H9 (cell line): ENCODE measurements around the gene MED20. TPM values are rescaled to one million over a fixed set of nuclear protein-coding genes. Genes with fewer than 3 reads are reported as not detected.

Experiments
- DNase-seq: peaks from one replicate; pipeline ENCODE4 v3.0.0-alpha.2; 2017
- H2AFZ ChIP-seq: one replicate; pipeline ENCODE4 v1.6.1; 2013; ENCODE audit warnings: mild to moderate bottlenecking, low read length, control low read depth, moderate library complexity
- H2AK5ac ChIP-seq: 2 replicates; pipeline ENCODE4 v1.6.1; 2013; ENCODE audit warnings: low read length, control low read depth, mixed read lengths; ENCODE audit not compliant: insufficient read length
- H2BK120ac ChIP-seq: one replicate; pipeline ENCODE4 v1.6.1; 2013; ENCODE audit warnings: low read depth, mild to moderate bottlenecking, low read length, control low read depth, inconsistent platforms; ENCODE audit not compliant: poor library complexity, severe bottlenecking
- H2BK12ac ChIP-seq: 2 replicates; pipeline ENCODE4 v1.6.1; 2013; ENCODE audit warnings: low read length, control low read depth, mixed read lengths, low read depth; ENCODE audit not compliant: insufficient read length
- H2BK15ac ChIP-seq: 2 replicates; pipeline ENCODE4 v1.6.1; 2013; ENCODE audit warnings: low read depth, low read length, control low read depth
- H2BK20ac ChIP-seq: one replicate; pipeline ENCODE4 v1.6.1; 2013; ENCODE audit warnings: low read depth, mild to moderate bottlenecking, low read length, control low read depth, inconsistent platforms; ENCODE audit not compliant: poor library complexity, severe bottlenecking
- H2BK5ac ChIP-seq: 2 replicates; pipeline ENCODE4 v1.6.1; 2013; ENCODE audit warnings: low read length, control low read depth, mixed read lengths; ENCODE audit not compliant: insufficient read length
- H3K14ac ChIP-seq: 2 replicates; pipeline ENCODE4 v1.6.1; 2013; ENCODE audit warnings: low read length, control low read depth; ENCODE audit not compliant: insufficient read depth
- H3K18ac ChIP-seq: 2 replicates; pipeline ENCODE4 v1.6.1; 2013; ENCODE audit warnings: low read depth, mild to moderate bottlenecking, mixed read lengths, low read length, control low read depth; ENCODE audit not compliant: insufficient read length
- H3K23ac ChIP-seq: 2 replicates; pipeline ENCODE4 v1.6.1; 2013; ENCODE audit warnings: low read length, control low read depth, mixed read lengths, low read depth; ENCODE audit not compliant: insufficient read length
- H3K23me2 ChIP-seq: 2 replicates; pipeline ENCODE4 v1.6.1; 2013; ENCODE audit warnings: low read depth, mild to moderate bottlenecking, mixed read lengths, low read length, control low read depth; ENCODE audit not compliant: insufficient read length, poor library complexity, severe bottlenecking
- H3K27ac ChIP-seq: 2 replicates; pipeline ENCODE4 v1.5.1; 2013; ENCODE audit warnings: low read length, control low read depth, mixed read lengths, low read depth; ENCODE audit not compliant: insufficient read length
- H3K27me3 ChIP-seq: 2 replicates; pipeline ENCODE4 v1.6.1; 2013; ENCODE audit warnings: low read length, control low read depth, inconsistent platforms; ENCODE audit not compliant: insufficient read depth
- H3K4ac ChIP-seq: 2 replicates; pipeline ENCODE4 v1.6.1; 2013; ENCODE audit warnings: low read depth, mild to moderate bottlenecking, control low read depth, inconsistent platforms, low read length, moderate library complexity
- H3K4me1 ChIP-seq: 2 replicates; pipeline ENCODE4 v1.6.1; 2013; ENCODE audit warnings: low read length, control low read depth, inconsistent platforms; ENCODE audit not compliant: insufficient read depth
- H3K4me2 ChIP-seq: 2 replicates; pipeline ENCODE4 v1.6.1; 2013; ENCODE audit warnings: low read length, control low read depth, mixed read lengths; ENCODE audit not compliant: insufficient read length, insufficient read depth
- H3K56ac ChIP-seq: 2 replicates; pipeline ENCODE4 v1.6.1; 2013; ENCODE audit warnings: low read depth, mild to moderate bottlenecking, mixed read lengths, low read length, control low read depth; ENCODE audit not compliant: insufficient read length
- H3K79me1 ChIP-seq: 2 replicates; pipeline ENCODE4 v1.6.1; 2013; ENCODE audit warnings: low read depth, mild to moderate bottlenecking, moderate library complexity, low read length, control low read depth, inconsistent platforms; ENCODE audit not compliant: insufficient read depth, poor library complexity, severe bottlenecking
- H3K79me2 ChIP-seq: 2 replicates; pipeline ENCODE4 v1.6.1; 2013; ENCODE audit warnings: low read length, control low read depth, inconsistent platforms; ENCODE audit not compliant: insufficient read depth
- H3K9ac ChIP-seq: 2 replicates; pipeline ENCODE4 v1.6.1; 2013; ENCODE audit warnings: low read length, control low read depth, mixed read lengths; ENCODE audit not compliant: insufficient read length; ENCODE audit errors: extremely low read depth
- H3K9me3 ChIP-seq: one replicate; pipeline ENCODE4 v1.6.1; 2013; ENCODE audit warnings: low read depth, low read length, inconsistent platforms; ENCODE audit not compliant: control insufficient read depth
- H3T11ph ChIP-seq: one replicate; pipeline ENCODE4 v1.6.1; 2013; ENCODE audit warnings: mild to moderate bottlenecking, low read length, control low read depth, inconsistent platforms
- H4K20me1 ChIP-seq: one replicate; pipeline ENCODE4 v1.6.1; 2013; ENCODE audit not compliant: control insufficient read depth, insufficient read length, insufficient read depth
- H4K5ac ChIP-seq: 2 replicates; pipeline ENCODE4 v1.6.1; 2013; ENCODE audit warnings: low read depth, mild to moderate bottlenecking, mixed read lengths, low read length, control low read depth; ENCODE audit not compliant: insufficient read length
- H4K8ac ChIP-seq: replicated peaks from 2 replicates; pipeline ENCODE4 v1.6.1; 2013; ENCODE audit warnings: low read length, control low read depth, mixed read lengths, low read depth; ENCODE audit not compliant: insufficient read length
- H4K91ac ChIP-seq: 2 replicates; pipeline ENCODE4 v1.6.1; 2013; ENCODE audit warnings: low read depth, mild to moderate bottlenecking, moderate library complexity, mixed read lengths, low read length, control low read depth; ENCODE audit not compliant: insufficient read length
- H3K27ac Mint-ChIP-seq, 3 experiments: 2 replicates in 2 of 3; 3 replicates in 1 of 3; pipeline ENCODE4 v1.8.0; 2020 to 2021; ENCODE audit warnings: mixed read lengths in 3 of 3, mild to moderate bottlenecking in 1 of 3, moderate library complexity in 1 of 3
- H3K27me3 Mint-ChIP-seq: 2 replicates; pipeline ENCODE4 v1.8.0; 2021; ENCODE audit warnings: low read depth, mild to moderate bottlenecking, moderate library complexity, mixed read lengths
- H3K36me3 Mint-ChIP-seq, 3 experiments: 2 replicates in 2 of 3; 3 replicates in 1 of 3; pipeline ENCODE4 v1.8.0; 2020 to 2021; ENCODE audit warnings: low read depth in 3 of 3, mixed read lengths in 3 of 3; ENCODE audit not compliant: insufficient read depth in 1 of 3
- H3K4me1 Mint-ChIP-seq, 2 experiments: 2 replicates each; pipeline ENCODE4 v1.8.0; 2020; ENCODE audit warnings: mixed read lengths in 2 of 2
- H3K4me3 Mint-ChIP-seq, 2 experiments: 2 replicates in 1 of 2; 3 replicates in 1 of 2; pipeline ENCODE4 v1.8.0; 2020 to 2021; ENCODE audit warnings: mild to moderate bottlenecking in 2 of 2, mixed read lengths in 2 of 2, moderate library complexity in 1 of 2
- H3K9me3 Mint-ChIP-seq, 2 experiments: 2 replicates in 1 of 2; 3 replicates in 1 of 2; pipeline ENCODE4 v1.8.0; 2020; ENCODE audit warnings: mild to moderate bottlenecking in 2 of 2, mixed read lengths in 2 of 2, moderate library complexity in 1 of 2
- WGBS: extraction: QIAGEN DNeasy Blood & Tissue Kit; methylation state at CpG from one replicate; pipeline ENCODE4 v1.1.7; 2013; ENCODE audit warnings: missing lambda C conversion rate, low lambda C conversion rate, mixed read lengths; ENCODE audit not compliant: insufficient read length; ENCODE audit errors: extremely low coverage; 5-methylcytosine and 5-hydroxymethylcytosine counted together
- total RNA-seq: library from RNA; stranded (reverse); gene quantifications from 2 replicates; pipeline ENCODE4 v1.2.1, GENCODE V29; 2021
- TF ChIP-seq, protein P1 (sequence below): fragments of 200-600 bp; sonication (generic); conservative IDR thresholded peaks from 3 replicates; pipeline ENCODE4 v1.8.0; 2021; ENCODE audit warnings: antibody characterized with exemption, mild to moderate bottlenecking

MED20 gene
- total RNA-seq, 1 experiment from 2014 or later, result 28.9 TPM

DNA sequence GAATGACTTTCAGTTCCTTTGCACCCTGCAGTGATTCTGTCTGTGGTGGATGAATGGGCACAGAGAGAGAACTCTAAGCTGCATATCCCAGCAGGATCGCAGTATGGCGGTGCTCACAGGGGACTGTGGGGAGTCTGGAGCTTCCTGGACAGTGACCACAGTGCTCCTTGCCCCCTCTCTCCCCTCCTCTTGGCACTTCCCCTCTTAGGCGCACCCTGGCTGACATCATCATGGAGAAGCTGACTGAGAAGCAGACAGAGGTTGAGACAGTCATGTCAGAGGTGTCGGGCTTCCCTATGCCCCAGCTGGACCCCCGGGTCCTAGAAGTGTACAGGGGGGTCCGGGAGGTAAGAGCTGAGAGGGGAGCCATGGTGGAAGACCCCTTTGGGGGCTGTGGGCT is 9.0 kb upstream of the MED20 start:
- no peak overlapping the region for H2AK5ac ChIP-seq
- no peak overlapping the region for H3K14ac ChIP-seq
- H2BK20ac ChIP-seq, result no peak overlapping the region
- H2BK5ac ChIP-seq, result no peak overlapping the region
- DNase-seq, result no peak
- H3K4me2 ChIP-seq, result no peak overlapping the region
- H4K20me1 ChIP-seq, result no peaks in the 10 kb centered on the region
- H2BK15ac ChIP-seq, result no peak overlapping the region
- Mint-ChIP-seq H3K4me3 (no peak overlapping the region), H3K9me3 (no peaks in the 10 kb centered on the region), H3K27me3 (no peaks in the 10 kb centered on the region; the same call in 1 of the 2 replicates), H3K27ac (no peak overlapping the region), H3K4me1 (no peaks in the 10 kb centered on the region; a peak in 1 of 4 replicates), H3K36me3 (peaks cover 48 to 88% (median 76%) of the 10 kb centered on the region in 3 experiments)
- no peak overlapping the region for H3T11ph ChIP-seq
- no peaks in the 10 kb centered on the region for H3K23me2 ChIP-seq
- no peaks in the 10 kb centered on the region for H3K27me3 ChIP-seq
- peaks cover 15% of the 10 kb centered on the region for H3K79me1 ChIP-seq
- H4K5ac ChIP-seq, result no peak overlapping the region
- no CpG with 5 or more reads among the region's 6 CpGs for WGBS
- no peak overlapping the region for H3K56ac ChIP-seq
- H3K18ac ChIP-seq, result no peak overlapping the region
- H2BK120ac ChIP-seq, result no peak overlapping the region
- no peaks in the 10 kb centered on the region for H3K9me3 ChIP-seq
- H2AFZ ChIP-seq, result no peak overlapping the region
- H3K27ac ChIP-seq, result no peak overlapping the region
- no peak overlapping the region for H2BK12ac ChIP-seq
- no peak overlapping the region for H4K8ac ChIP-seq
- peaks cover 2% of the 10 kb centered on the region; the same call in 1 of the 2 replicates for H3K79me2 ChIP-seq
- no peak overlapping the region for H3K4ac ChIP-seq
- H3K9ac ChIP-seq, result no peak overlapping the region
- no peak overlapping the region for H3K23ac ChIP-seq
- TF ChIP-seq, protein P1, sequence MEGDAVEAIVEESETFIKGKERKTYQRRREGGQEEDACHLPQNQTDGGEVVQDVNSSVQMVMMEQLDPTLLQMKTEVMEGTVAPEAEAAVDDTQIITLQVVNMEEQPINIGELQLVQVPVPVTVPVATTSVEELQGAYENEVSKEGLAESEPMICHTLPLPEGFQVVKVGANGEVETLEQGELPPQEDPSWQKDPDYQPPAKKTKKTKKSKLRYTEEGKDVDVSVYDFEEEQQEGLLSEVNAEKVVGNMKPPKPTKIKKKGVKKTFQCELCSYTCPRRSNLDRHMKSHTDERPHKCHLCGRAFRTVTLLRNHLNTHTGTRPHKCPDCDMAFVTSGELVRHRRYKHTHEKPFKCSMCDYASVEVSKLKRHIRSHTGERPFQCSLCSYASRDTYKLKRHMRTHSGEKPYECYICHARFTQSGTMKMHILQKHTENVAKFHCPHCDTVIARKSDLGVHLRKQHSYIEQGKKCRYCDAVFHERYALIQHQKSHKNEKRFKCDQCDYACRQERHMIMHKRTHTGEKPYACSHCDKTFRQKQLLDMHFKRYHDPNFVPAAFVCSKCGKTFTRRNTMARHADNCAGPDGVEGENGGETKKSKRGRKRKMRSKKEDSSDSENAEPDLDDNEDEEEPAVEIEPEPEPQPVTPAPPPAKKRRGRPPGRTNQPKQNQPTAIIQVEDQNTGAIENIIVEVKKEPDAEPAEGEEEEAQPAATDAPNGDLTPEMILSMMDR, result no peak
- no peaks in the 10 kb centered on the region for H3K4me1 ChIP-seq
- H4K91ac ChIP-seq, result no peak overlapping the region
